ENCODE results near the gene CCNY.

DNA sequence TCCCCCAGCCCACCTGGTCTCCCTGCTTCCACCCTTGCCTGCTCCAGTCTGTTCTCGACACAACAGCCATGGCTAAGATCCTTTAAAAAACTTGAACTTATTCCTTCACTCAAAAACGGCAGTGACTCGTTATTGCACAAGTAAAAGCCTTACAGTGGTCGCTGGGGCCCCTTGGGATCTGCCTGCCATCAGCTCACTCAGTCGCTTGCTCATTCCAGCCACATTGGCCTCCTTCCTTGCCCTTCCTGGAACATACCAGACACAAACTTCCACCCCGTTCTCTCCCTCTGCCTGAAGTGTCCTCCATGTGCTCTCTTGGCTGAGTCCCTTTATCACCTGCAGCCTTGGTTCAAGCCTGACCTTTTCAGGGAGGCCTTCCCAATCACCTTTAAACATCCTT is 4.7 kb downstream of the CCNY start:
- TF ChIP-seq CTCF (IDR thresholded peaks at IDR 0.05) (no peak), ZFX (IDR thresholded peaks at IDR 0.05; ENCODE audit: borderline replicate concordance) (no peak)
